AG04450 (cell line): ENCODE measurements around the gene LLGL1. TPM values are rescaled to one million over a fixed set of nuclear protein-coding genes. Genes with fewer than 3 reads are reported as not detected.

Source experiments
- polyA plus RNA-seq: library from polyadenylated mRNA; depleted of rRNA; stranded (reverse); fragments of >200 nt; gene quantifications from 2 replicates; pipeline ENCODE4 v1.2.3, GENCODE V29; 2011; rRNA removed

LLGL1 gene
- polyA plus RNA-seq, 1 experiment = 27.1 TPM

Other genes starting within 250 kb of the LLGL1 start
- gene ATPAF2, start 186.5 kb upstream of the LLGL1 start, polyA plus RNA-seq = 16.6 and 16.9 TPM in 2 replicates
- gene GID4, start 186.2 kb upstream of the LLGL1 start, polyA plus RNA-seq = 6.9 and 7.6 TPM in 2 replicates
- 31.5 and 36.0 TPM in 2 replicates for gene DRG2, start 137.7 kb upstream of the LLGL1 start, polyA plus RNA-seq
- 0.19 and 0.32 TPM in 2 replicates for gene MYO15A, start 116.9 kb upstream of the LLGL1 start, polyA plus RNA-seq
- 57.6 and 59.9 TPM in 2 replicates for gene ALKBH5, start 41.8 kb upstream of the LLGL1 start, polyA plus RNA-seq
- gene FLII, start 33.1 kb downstream of the LLGL1 start, polyA plus RNA-seq = 192 and 235 TPM in 2 replicates
- 5.9 and 7.1 TPM in 2 replicates for gene MIEF2, start 35.0 kb downstream of the LLGL1 start, polyA plus RNA-seq
- 11.9 and 12.2 TPM in 2 replicates for gene TOP3A, start 89.4 kb downstream of the LLGL1 start, polyA plus RNA-seq
- 8.5 and 9.1 TPM in 2 replicates for gene SMCR8, start 89.7 kb downstream of the LLGL1 start, polyA plus RNA-seq
- gene SHMT1, start 137.9 kb downstream of the LLGL1 start, polyA plus RNA-seq = 4.0 and 4.3 TPM in 2 replicates
- not detected in 2 replicates for gene EVPLL, start 152.1 kb downstream of the LLGL1 start, polyA plus RNA-seq